Measurements from ENCODE around the gene INTS13. TPM values are rescaled to one million over a fixed set of nuclear protein-coding genes. Genes with fewer than 3 reads are reported as not detected.
A peak's percentile ranks its signal among the peaks of the same experiment; 100 is the strongest.

The INTS13 gene
- total and polyA plus RNA-seq, 2 experiments from 2014 or later = 18.9 to 21.0 TPM

DNA sequence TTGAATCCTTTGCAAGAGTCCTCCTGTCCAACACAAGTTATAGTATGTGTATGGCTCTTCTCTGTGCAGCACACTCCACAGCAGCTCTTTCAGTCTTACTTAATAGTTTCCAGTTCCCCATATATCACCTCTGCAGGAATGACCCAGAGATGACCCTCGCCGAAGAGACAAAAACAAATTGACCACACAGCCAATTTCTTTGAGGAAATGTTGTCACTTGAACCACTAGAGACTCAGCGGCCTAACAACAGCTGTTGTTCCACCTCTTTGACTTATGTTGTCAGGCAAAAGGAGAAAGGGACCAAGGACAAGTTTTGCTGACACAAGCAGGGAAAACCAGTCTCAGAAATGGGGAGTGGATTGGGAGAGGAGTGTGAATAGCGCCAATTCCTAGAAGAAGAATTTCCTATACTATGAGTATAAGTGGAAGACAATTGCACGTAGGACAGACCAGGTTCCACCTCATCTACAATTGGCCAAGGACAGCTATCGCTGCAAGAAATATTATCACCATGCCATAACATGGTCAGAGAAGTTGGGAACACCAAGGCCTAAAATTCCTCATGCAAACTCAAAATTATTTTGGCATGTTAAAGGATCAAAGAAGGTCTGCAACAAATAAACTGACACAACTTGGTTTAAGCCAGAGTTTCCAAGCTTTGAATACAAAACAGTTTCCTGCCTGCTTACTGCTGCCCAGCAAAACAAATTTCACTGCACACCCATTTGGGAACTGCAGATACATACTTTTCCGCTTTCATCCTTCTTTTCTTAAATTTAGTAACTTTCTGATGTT, 63.1 kb downstream of the INTS13 start:
- no peaks in the 10 kb centered on the region for H3K36me3 ChIP-seq
- no peak for DNase-seq (ENCODE audit: low read depth in 1 of 2, low spot score in 1 of 2)
- no peaks in the 10 kb centered on the region for H3K4me1 ChIP-seq (ENCODE audit: low read depth)
- TF ChIP-seq, protein P1, sequence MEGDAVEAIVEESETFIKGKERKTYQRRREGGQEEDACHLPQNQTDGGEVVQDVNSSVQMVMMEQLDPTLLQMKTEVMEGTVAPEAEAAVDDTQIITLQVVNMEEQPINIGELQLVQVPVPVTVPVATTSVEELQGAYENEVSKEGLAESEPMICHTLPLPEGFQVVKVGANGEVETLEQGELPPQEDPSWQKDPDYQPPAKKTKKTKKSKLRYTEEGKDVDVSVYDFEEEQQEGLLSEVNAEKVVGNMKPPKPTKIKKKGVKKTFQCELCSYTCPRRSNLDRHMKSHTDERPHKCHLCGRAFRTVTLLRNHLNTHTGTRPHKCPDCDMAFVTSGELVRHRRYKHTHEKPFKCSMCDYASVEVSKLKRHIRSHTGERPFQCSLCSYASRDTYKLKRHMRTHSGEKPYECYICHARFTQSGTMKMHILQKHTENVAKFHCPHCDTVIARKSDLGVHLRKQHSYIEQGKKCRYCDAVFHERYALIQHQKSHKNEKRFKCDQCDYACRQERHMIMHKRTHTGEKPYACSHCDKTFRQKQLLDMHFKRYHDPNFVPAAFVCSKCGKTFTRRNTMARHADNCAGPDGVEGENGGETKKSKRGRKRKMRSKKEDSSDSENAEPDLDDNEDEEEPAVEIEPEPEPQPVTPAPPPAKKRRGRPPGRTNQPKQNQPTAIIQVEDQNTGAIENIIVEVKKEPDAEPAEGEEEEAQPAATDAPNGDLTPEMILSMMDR (IDR thresholded peaks at IDR 0.05; ENCODE audit: low read depth, low read length) = no peak
- H3K27me3 ChIP-seq = no peaks in the 10 kb centered on the region
- no peak overlapping the region for H3K4me3 ChIP-seq
- H3K27ac ChIP-seq = no peak overlapping the region
- H3K9me3 ChIP-seq (ENCODE audit: low read depth) = no peaks in the 10 kb centered on the region

DNA sequence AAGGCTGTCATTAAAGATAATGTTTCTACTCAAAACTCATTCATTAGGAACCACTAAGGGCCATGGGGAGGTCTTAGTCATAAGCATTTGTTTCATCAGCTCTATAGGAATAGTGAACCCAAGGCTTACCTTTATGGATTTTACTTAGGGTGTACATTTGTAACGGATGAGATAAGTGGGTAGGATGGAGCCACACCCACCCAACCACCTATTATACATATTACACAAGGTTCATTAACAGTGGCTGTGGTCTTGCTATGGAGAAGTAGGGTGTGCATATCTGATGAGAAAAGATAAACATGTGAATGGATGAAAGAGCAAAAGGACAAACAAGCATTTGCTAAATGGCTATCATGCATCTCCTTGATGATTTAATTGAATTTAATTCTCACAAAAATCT, 65.2 kb downstream of the INTS13 start:
- TF ChIP-seq, protein P1 (IDR thresholded peaks at IDR 0.05; ENCODE audit: low read depth, low read length) = no peak
- Histone ChIP-seq H3K9me3 (ENCODE audit: low read depth) (no peaks in the 10 kb centered on the region), H3K4me1 (ENCODE audit: low read depth) (no peaks in the 10 kb centered on the region), H3K27ac (no peak overlapping the region), H3K27me3 (no peaks in the 10 kb centered on the region), H3K36me3 (no peaks in the 10 kb centered on the region), H3K4me3 (no peak overlapping the region)
- DNase-seq (ENCODE audit: low read depth in 1 of 2, low spot score in 1 of 2) = no peak

DNA sequence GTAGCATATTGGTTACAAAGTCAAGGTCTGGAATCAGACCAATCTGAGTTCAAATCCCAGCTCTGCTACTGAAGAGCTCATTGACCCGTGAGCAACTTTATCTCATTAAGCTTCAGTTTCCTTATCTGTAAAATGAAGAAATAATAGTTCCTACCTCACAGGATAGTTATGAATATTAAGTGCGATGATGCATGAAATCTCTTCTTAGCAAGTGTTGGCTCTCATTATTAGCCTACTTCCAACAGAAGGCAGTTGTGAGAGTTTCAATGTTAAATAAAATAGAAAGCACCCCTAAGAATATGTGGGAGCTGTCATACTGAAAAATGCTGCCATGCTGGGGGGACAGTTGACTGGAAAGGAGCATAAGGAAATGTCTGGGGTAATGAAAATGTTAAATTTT, 65.8 kb downstream of the INTS13 start:
- Histone ChIP-seq H3K4me3 (no peak overlapping the region), H3K27ac (no peak overlapping the region), H3K9me3 (ENCODE audit: low read depth) (no peaks in the 10 kb centered on the region), H3K27me3 (no peaks in the 10 kb centered on the region), H3K36me3 (no peaks in the 10 kb centered on the region), H3K4me1 (ENCODE audit: low read depth) (no peaks in the 10 kb centered on the region)
- DNase-seq (ENCODE audit: low read depth in 1 of 2, low spot score in 1 of 2) = no peak
- TF ChIP-seq, protein P1 (IDR thresholded peaks at IDR 0.05; ENCODE audit: low read depth, low read length) = no peak

DNA sequence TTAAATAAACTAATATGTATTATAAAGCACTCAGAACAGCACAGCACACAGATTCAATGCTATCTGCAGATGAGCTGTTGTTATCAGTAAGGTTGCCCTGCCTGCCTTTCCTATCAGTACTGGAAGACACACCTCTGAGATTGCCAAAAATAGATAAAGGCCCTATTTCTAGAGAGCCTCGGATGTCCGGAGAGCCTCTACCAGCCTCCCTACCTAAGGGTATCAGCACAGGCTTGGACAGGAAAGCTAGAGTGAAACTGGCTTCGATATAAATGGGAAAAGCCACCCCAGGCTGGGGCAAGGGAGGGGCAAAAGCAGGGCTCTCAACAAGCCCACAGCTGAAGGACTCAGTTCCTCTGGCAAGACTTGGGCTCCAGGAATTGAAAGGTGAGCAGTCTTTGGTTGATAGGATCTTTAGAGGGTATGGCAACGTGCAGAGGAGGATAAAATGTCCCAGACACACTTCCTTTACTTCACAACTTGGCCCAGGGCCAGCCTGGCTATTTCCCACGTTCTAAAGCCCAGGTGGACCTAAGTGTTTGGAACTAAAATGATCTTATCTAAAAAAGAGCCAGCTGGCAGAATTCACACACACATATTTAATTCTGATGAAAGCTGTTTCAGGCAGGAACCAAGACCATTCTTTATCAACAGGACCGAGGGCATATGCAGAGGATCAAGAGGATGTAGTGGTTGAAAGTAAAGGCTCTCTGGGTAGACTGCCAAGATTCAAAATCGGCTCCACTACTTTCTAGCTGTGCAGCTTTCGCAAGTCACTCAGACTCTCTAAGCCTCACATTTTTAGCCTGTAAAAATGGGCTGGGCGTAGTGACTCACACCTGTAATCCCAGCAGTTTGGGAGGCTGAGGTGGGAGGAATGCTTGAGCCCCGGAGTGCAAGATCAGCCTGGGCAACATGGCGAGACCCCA, 67.0 kb downstream of the INTS13 start:
- no peak overlapping the region for H3K4me3 ChIP-seq
- no peak overlapping the region for H3K27ac ChIP-seq
- DNase-seq (ENCODE audit: low read depth in 1 of 2, low spot score in 1 of 2) = peak; percentile 17 to 92
- H3K36me3 ChIP-seq = no peaks in the 10 kb centered on the region
- no peaks in the 10 kb centered on the region for H3K9me3 ChIP-seq (ENCODE audit: low read depth)
- TF ChIP-seq, protein P1 (IDR thresholded peaks at IDR 0.05; ENCODE audit: low read depth, low read length) = no peak
- no peaks in the 10 kb centered on the region for H3K4me1 ChIP-seq (ENCODE audit: low read depth)
- H3K27me3 ChIP-seq = no peaks in the 10 kb centered on the region

DNA sequence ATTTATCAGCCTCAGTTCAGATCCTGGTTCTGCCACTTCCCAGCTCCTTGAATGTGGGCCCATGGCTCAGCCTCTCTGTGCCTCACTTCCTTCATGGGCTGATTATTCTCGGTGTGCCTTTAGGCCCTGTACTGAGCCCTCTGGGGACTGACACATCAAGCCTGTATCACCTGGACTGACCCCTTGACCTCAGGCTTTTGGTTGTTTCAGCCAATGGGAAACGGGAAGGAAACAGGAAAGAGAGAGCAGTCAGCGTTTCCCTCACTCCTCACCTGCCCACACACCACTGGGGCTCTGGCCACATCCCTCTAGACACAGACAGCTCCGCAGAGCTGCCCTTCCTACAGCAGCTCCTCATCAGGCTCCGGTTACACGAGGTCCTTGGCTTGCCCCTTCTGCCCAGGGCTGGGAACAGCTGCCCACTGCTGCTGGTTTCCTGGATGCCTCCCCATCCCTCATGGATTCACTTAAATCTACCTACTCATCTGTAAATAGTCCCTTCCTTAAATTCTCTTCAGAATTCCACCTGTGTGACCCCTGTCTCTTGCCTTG, 67.8 kb downstream of the INTS13 start:
- no peak overlapping the region for H3K4me3 ChIP-seq
- TF ChIP-seq, protein P1 (IDR thresholded peaks at IDR 0.05; ENCODE audit: low read depth, low read length) = no peak
- no peaks in the 10 kb centered on the region for H3K4me1 ChIP-seq (ENCODE audit: low read depth)
- no peaks in the 10 kb centered on the region for H3K27me3 ChIP-seq
- H3K27ac ChIP-seq = no peak overlapping the region
- H3K36me3 ChIP-seq = no peaks in the 10 kb centered on the region
- H3K9me3 ChIP-seq (ENCODE audit: low read depth) = no peaks in the 10 kb centered on the region
- no peak for DNase-seq (ENCODE audit: low read depth in 1 of 2, low spot score in 1 of 2)

Data from cardiac muscle cell (in vitro differentiated cells and primary cell).